CD4-positive, alpha-beta T cell treated with Interleukin-17A for 4 hours (primary cell): Measurements from ENCODE around the gene FAM20B.

ENCODE experiments used
- DNase-seq: peaks from one replicate; pipeline ENCODE4 v3.0.0-alpha.2; 2020; ENCODE audit warnings: mixed read lengths

FAM20B gene

DNA sequence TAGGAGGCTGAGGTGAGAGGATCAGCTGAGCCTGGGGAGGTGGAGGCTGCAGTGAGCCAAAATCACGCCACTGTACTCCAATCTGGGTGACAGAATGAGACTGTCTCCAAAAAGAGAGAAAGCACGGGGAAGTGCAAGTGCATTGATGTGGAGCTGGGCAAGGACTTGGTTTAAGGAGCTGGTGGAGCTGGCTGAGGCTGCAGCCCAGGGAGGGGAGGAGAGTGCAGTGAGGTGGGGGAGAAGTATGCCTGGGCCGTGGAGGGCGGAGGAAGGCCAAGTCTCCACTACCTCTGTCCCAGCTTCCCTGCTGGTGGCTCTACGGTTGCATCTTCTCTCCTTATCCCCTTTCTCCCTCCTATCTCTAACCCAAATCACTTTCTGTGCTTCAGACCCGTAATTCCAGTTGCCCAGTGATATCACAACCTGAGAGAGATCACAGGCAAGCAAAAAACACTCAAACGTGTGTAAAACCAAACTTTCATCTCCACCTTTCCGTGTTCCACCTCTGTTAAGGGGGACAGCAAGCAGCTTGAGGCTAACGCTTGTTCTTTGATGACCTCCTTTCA lies 67.3 kb downstream of the FAM20B start:
- no peak for DNase-seq

- no peak for DNase-seq
These were observed 69.1 kb downstream of the FAM20B start for GRCh38 chr1:179094818-179095217.

DNA sequence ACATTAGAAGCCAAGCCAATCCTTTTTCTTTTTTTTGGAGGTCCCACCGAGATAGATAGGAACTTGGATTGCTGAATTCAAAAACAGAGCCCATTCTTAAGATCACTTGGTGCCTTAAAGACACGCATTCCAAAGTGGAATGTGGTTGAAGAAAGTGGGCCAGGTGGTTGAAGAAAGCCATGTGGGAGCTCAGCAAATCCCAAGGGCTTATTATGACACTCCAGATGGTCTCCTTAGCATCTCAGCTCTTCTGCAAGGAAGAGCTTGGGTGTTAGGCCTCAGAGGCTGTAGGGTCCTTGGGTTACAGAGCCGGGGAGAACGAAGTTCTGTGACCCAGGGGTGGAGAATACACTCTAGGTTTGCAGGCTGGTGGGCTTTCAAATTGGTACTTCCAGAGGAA lies 69.7 kb downstream of the FAM20B start:
- DNase-seq = no peak

GRCh38 chr1:179095924-179096323 lies 70.2 kb downstream of the FAM20B start:
- DNase-seq = no peak

DNA sequence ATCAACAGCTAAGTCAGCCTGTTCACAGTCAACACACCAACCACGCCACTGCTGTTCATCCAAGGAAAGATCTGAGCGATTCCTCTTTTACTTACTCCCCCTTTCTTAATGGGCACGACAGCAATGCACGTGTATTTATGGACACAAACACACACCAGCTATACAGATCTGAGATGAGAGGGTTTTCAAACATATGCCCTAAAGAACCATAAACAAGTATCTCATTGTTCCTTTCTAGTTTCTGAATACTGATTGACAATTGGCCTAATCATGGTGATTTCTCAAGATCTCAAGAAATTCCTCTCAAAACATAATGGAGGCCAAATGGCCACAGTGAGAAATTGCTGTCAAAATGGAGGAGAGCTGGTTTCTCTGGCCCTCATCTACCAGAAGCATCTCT lies 74.2 kb downstream of the FAM20B start:
- no peak for DNase-seq

- no peak for DNase-seq
These were observed 75.9 kb downstream of the FAM20B start for GRCh38 chr1:179101566-179101965.

- DNase-seq = no peak
These were observed 78.3 kb downstream of the FAM20B start for GRCh38 chr1:179103999-179104398.

- no peak for DNase-seq
These were observed 79.0 kb downstream of the FAM20B start for GRCh38 chr1:179104611-179105250.

DNA sequence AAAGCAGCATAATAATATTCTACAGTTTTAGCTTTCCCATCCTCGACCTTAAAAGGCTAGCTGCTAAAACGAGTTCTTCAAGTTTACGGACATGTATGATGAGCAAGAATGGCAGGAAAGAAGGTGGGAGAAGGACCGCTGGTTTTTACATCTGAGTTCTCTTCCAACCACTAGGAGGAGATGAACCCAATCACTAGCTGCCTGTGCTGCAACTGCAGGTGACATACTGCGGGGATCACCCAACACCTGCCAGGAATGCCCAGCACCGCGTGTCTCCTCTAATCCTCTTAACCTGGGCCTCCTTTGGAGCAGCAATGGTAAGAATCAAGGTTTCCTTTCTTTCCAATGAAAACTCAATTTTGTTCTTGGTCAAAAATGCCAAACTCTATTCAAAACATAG lies 79.7 kb downstream of the FAM20B start:
- DNase-seq = peak; percentile 15

GRCh38 chr1:179107706-179108629 lies 82.3 kb downstream of the FAM20B start:
- no peak for DNase-seq

- DNase-seq = no peak
These were observed 83.0 kb downstream of the FAM20B start for GRCh38 chr1:179108644-179109043.

GRCh38 chr1:179115181-179115580 lies 89.5 kb downstream of the FAM20B start:
- no peak for DNase-seq

- DNase-seq = no peak
These were observed 93.8 kb downstream of the FAM20B start for GRCh38 chr1:179119513-179119912.

- no peak for DNase-seq
These were observed 95.0 kb downstream of the FAM20B start for GRCh38 chr1:179120736-179121135.

DNA sequence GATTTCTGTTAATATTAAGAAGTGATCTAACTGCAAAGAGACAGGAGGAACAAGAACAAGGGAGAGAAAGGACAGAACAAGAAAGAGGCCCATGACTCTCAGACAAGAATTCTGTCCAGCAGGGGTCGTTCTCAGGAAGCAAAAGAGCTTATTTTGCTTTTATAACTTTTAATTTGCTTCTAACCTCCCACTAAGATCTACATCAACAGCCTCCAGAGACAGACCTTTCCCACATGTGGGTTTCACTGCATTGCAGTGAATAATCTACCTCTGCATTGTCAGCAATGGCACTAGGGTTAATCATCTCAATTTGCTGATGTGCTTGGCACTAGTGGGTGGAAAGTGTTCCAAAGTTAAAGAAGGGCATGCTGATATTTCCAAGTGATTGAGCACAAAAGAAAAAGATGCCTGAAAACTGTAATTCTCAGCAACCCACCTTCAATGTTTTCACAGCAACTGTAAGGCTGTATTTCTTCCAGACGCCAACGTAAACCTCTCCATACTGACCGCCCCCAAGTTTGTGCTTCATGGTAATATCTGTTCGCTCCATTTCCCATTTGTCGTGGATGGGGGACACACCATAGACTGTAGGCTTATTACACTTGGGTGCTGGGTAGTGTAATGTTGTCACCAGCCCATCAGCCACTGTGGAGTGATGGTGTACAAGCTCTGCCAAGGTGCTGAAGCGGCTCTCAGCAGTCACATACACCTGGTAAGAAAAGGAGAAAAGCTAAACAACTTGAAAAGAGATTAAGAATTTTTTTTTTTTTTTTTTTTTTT lies 95.7 kb downstream of the FAM20B start:
- peak; percentile 63 for DNase-seq

GRCh38 chr1:179124873-179125272 lies 99.2 kb downstream of the FAM20B start:
- no peak for DNase-seq
